OCI-LY1 (cell line): Measurements from ENCODE around the gene ZNF618.

Experiments
- CTCF ChIP-seq: fragments of 200-600 bp; sonication (generic), shearing (Covaris generic); IDR thresholded peaks from 2 replicates; pipeline ENCODE4 v1.5.1; 2017; ENCODE audit warnings: mild to moderate bottlenecking, antibody characterized with exemption, low read length, moderate library complexity, mixed read lengths
- EZH2 ChIP-seq: fragments of 200-600 bp; sonication (generic), shearing (Covaris generic); IDR thresholded peaks from 2 replicates; pipeline ENCODE4 v1.8.0; 2017; ENCODE audit warnings: borderline replicate concordance, mixed run types, mild to moderate bottlenecking, antibody characterized with exemption, low read length, moderate library complexity, mixed read lengths

- TF ChIP-seq CTCF (no peak), EZH2 (no peak)
These were observed 36.7 kb downstream of the ZNF618 start for GRCh38 chr9:113912816-113913215.
